HTR-8/SVneo (cell line): ENCODE measurements around the gene SELENOM.
"Not testable (repeated sequence)": the region's sequence is repeated elsewhere in the genome, so short reads cannot be mapped to it uniquely, and the experiment has no call there.

Experiments used
- DNase-seq: peaks from one replicate; pipeline ENCODE4 v3.0.0; 2011; ENCODE audit warnings: low spot score, mixed read lengths; ENCODE audit not compliant: insufficient read length
- FAIRE-seq: peaks from 2 replicates; lab custom pipeline; 2011; peaks lifted over from hg19 to GRCh38; lab: Jason Lieb, UNC

Gene SELENOM

GRCh38 chr22:31134688-31135087 lies 27.3 kb upstream of the SELENOM start:
- FAIRE-seq (no peak), DNase-seq (no peak)

GRCh38 chr22:31133911-31134310 lies 26.5 kb upstream of the SELENOM start:
- no peak for FAIRE-seq

GRCh38 chr22:31130873-31131272 lies 23.5 kb upstream of the SELENOM start:
- DNase-seq (no peak), FAIRE-seq (no peak)

More at GRCh38 chr22:31133911-31134310, 26.5 kb upstream of the SELENOM start:
- DNase-seq = no peak

- FAIRE-seq (no peak), DNase-seq (no peak)
Measured at GRCh38 chr22:31128156-31128555, 20.8 kb upstream of the SELENOM start.

- DNase-seq (no peak), FAIRE-seq (no peak)
Measured at GRCh38 chr22:31127181-31127772, 19.9 kb upstream of the SELENOM start.

GRCh38 chr22:31126869-31127175 lies 19.5 kb upstream of the SELENOM start:
- FAIRE-seq (no peak), DNase-seq (no peak)

- no peak for FAIRE-seq
Measured at GRCh38 chr22:31126128-31126868, 18.9 kb upstream of the SELENOM start.

GRCh38 chr22:31125521-31126117 lies 18.3 kb upstream of the SELENOM start:
- DNase-seq (no peak), FAIRE-seq (no peak)

More at GRCh38 chr22:31126128-31126868, 18.9 kb upstream of the SELENOM start:
- DNase-seq = no peak

GRCh38 chr22:31124811-31125465 lies 17.6 kb upstream of the SELENOM start:
- FAIRE-seq = no peak
- no peak for DNase-seq

- DNase-seq (no peak), FAIRE-seq (no peak)
Measured at GRCh38 chr22:31124290-31124689, 16.9 kb upstream of the SELENOM start.

GRCh38 chr22:31123292-31123602 lies 15.9 kb upstream of the SELENOM start:
- FAIRE-seq = no peak
- no peak for DNase-seq

GRCh38 chr22:31122532-31123291 lies 15.3 kb upstream of the SELENOM start, which contains the start of gene INPP5J:
Gene INPP5J, plus strand, starts transcription at chr22:31122966. Its CDS starts 49 bp downstream, at chr22:31123015.
- DNase-seq = peak; percentile 67

GRCh38 chr22:31122196-31122531 lies 14.8 kb upstream of the SELENOM start:
- FAIRE-seq = no peak
- no peak for DNase-seq

More at GRCh38 chr22:31122532-31123291, 15.3 kb upstream of the SELENOM start, which contains the start of gene INPP5J:
- FAIRE-seq = no peak

- DNase-seq = no peak
- no peak for FAIRE-seq
Measured at GRCh38 chr22:31121403-31121802, 14.0 kb upstream of the SELENOM start.

GRCh38 chr22:31120642-31121041 lies 13.3 kb upstream of the SELENOM start:
- DNase-seq = no peak
- FAIRE-seq = no peak

- DNase-seq (no peak), FAIRE-seq (no peak)
Measured at GRCh38 chr22:31120230-31120629, 12.9 kb upstream of the SELENOM start.

- DNase-seq (no peak), FAIRE-seq (no peak)
Measured at GRCh38 chr22:31119026-31119717, 11.8 kb upstream of the SELENOM start.

GRCh38 chr22:31118046-31118820 lies 10.9 kb upstream of the SELENOM start:
- DNase-seq = no peak
- FAIRE-seq = no peak

GRCh38 chr22:31112547-31113091 lies 5.3 kb upstream of the SELENOM start:
- FAIRE-seq, DNase-seq: not testable (repeated sequence)
